Muscle of leg (tissue), 11 donors: Measurements from ENCODE around the gene ELOVL2. TPM values are rescaled to one million over a fixed set of nuclear protein-coding genes. Genes with fewer than 3 reads are reported as not detected.

Experiments
- DNase-seq: peaks from one replicate; pipeline ENCODE4 v3.0.0; 2013
- H3K27ac ChIP-seq: one replicate; pipeline ENCODE4 v1.5.1; 2013; ENCODE audit warnings: mild to moderate bottlenecking, low read length, control low read depth
- H3K27me3 ChIP-seq: one replicate; pipeline ENCODE4 v1.6.1; 2013; ENCODE audit warnings: low read length; ENCODE audit not compliant: control insufficient read depth, insufficient read depth
- H3K36me3 ChIP-seq: one replicate; pipeline ENCODE4 v1.6.1; 2013; ENCODE audit warnings: low read length; ENCODE audit not compliant: control insufficient read depth, insufficient read depth
- H3K4me1 ChIP-seq: one replicate; pipeline ENCODE4 v1.6.1; 2013; ENCODE audit warnings: low read length; ENCODE audit not compliant: control insufficient read depth, insufficient read depth
- H3K4me3 ChIP-seq: one replicate; pipeline ENCODE4 v1.5.1; 2013; ENCODE audit warnings: low read length, control low read depth
- H3K9me3 ChIP-seq: replicated peaks from 2 replicates; pipeline ENCODE4 v1.6.1; 2013; ENCODE audit warnings: low read depth, low read length; ENCODE audit not compliant: control insufficient read depth
- WGBS: methylation state at CpG from one replicate; pipeline ENCODE4 v1.1.5; 2013; ENCODE audit warnings: missing lambda C conversion rate; ENCODE audit not compliant: insufficient coverage; 5-methylcytosine and 5-hydroxymethylcytosine counted together
- polyA plus RNA-seq, 8 donors: library from polyadenylated mRNA; unstranded; fragments of 120-200 nt; gene quantifications; one replicate each; pipeline versions ENCODE4 v1.2.1 to v1.2.3, GENCODE V29; 2013; ENCODE audit warnings: inconsistent platforms in 1 of 8, low replicate concordance in 1 of 8; ENCODE audit not compliant: insufficient read length in 8 of 8, insufficient read depth in 1 of 8
- total RNA-seq: library from RNA; stranded (reverse); fragments of 120-200 nt; gene quantifications from one replicate; pipeline ENCODE4 v1.2.4, GENCODE V29; 2013

ELOVL2 gene
- total and polyA plus RNA-seq, 9 donors: 1.5 to 3.6 (median 2.7) TPM

GRCh38 chr6:11042025-11042749 is 1.9 kb downstream of the ELOVL2 start:
- Histone ChIP-seq H3K27me3 (peaks cover 29% of the 10 kb centered on the region), H3K27ac (no peak overlapping the region), H3K4me3 (no peak overlapping the region), H3K9me3 (peaks cover 3% of the 10 kb centered on the region), H3K4me1 (peaks cover 2% of the 10 kb centered on the region), H3K36me3 (no peaks in the 10 kb centered on the region)
- DNase-seq: no peak
- 53% methylated on average over 10 of the region's 10 CpGs for WGBS

- Histone ChIP-seq H3K27ac (no peak overlapping the region), H3K9me3 (peaks cover 3% of the 10 kb centered on the region), H3K27me3 (peaks cover 25% of the 10 kb centered on the region), H3K36me3 (no peaks in the 10 kb centered on the region), H3K4me3 (no peak overlapping the region), H3K4me1 (peaks cover 2% of the 10 kb centered on the region)
- WGBS: no CpG with 5 or more reads among the region's 3 CpGs
- DNase-seq: no peak
Observed at GRCh38 chr6:11040134-11040533, 4.0 kb downstream of the ELOVL2 start.

- H3K4me1 ChIP-seq: no peaks in the 10 kb centered on the region
- H3K27ac ChIP-seq: no peak overlapping the region
- no peaks in the 10 kb centered on the region for H3K9me3 ChIP-seq
- no peaks in the 10 kb centered on the region for H3K36me3 ChIP-seq
- H3K4me3 ChIP-seq: no peak overlapping the region
- peaks cover 18% of the 10 kb centered on the region for H3K27me3 ChIP-seq
- WGBS: no CpG with 5 or more reads among the region's 1 CpG
- no peak for DNase-seq
Observed at GRCh38 chr6:11039040-11039439, 5.1 kb downstream of the ELOVL2 start.

GRCh38 chr6:11036977-11037430 is 7.1 kb downstream of the ELOVL2 start:
- Histone ChIP-seq H3K4me1 (no peaks in the 10 kb centered on the region), H3K27me3 (peaks cover 5% of the 10 kb centered on the region), H3K4me3 (no peak overlapping the region), H3K27ac (no peak overlapping the region), H3K36me3 (no peaks in the 10 kb centered on the region), H3K9me3 (no peaks in the 10 kb centered on the region)
- WGBS: no CpG with 5 or more reads among the region's 2 CpGs
- no peak for DNase-seq

GRCh38 chr6:11036351-11036740 is 7.8 kb downstream of the ELOVL2 start:
- no peak overlapping the region for H3K4me3 ChIP-seq
- WGBS: 88% methylated on average over 4 of the region's 4 CpGs
- no peaks in the 10 kb centered on the region for H3K9me3 ChIP-seq
- H3K27ac ChIP-seq: no peak overlapping the region
- peaks cover 2% of the 10 kb centered on the region for H3K27me3 ChIP-seq
- no peaks in the 10 kb centered on the region for H3K36me3 ChIP-seq
- no peaks in the 10 kb centered on the region for H3K4me1 ChIP-seq
- DNase-seq: no peak

- Histone ChIP-seq H3K4me1 (no peaks in the 10 kb centered on the region), H3K36me3 (no peaks in the 10 kb centered on the region), H3K4me3 (no peak overlapping the region), H3K9me3 (no peaks in the 10 kb centered on the region), H3K27ac (no peak overlapping the region), H3K27me3 (peaks cover 2% of the 10 kb centered on the region)
- DNase-seq: no peak
- WGBS: no CpG with 5 or more reads among the region's 7 CpGs
Observed at GRCh38 chr6:11035616-11036350, 8.3 kb downstream of the ELOVL2 start.

- H3K9me3 ChIP-seq: no peaks in the 10 kb centered on the region
- DNase-seq: no peak
- no peak overlapping the region for H3K27ac ChIP-seq
- H3K4me1 ChIP-seq: no peaks in the 10 kb centered on the region
- no peaks in the 10 kb centered on the region for H3K36me3 ChIP-seq
- no peaks in the 10 kb centered on the region for H3K27me3 ChIP-seq
- H3K4me3 ChIP-seq: no peak overlapping the region
Observed at GRCh38 chr6:11033825-11034224, 10.3 kb downstream of the ELOVL2 start.

- Histone ChIP-seq H3K27ac (no peak overlapping the region), H3K4me3 (no peak overlapping the region), H3K36me3 (no peaks in the 10 kb centered on the region), H3K27me3 (no peaks in the 10 kb centered on the region), H3K9me3 (no peaks in the 10 kb centered on the region), H3K4me1 (no peaks in the 10 kb centered on the region)
- WGBS: no CpG with 5 or more reads among the region's 4 CpGs
- DNase-seq: no peak
Observed at GRCh38 chr6:11030904-11031303, 13.2 kb downstream of the ELOVL2 start.

GRCh38 chr6:11028959-11029358 is 15.1 kb downstream of the ELOVL2 start:
- Histone ChIP-seq H3K36me3 (no peaks in the 10 kb centered on the region), H3K9me3 (no peaks in the 10 kb centered on the region), H3K27me3 (no peaks in the 10 kb centered on the region), H3K4me1 (no peaks in the 10 kb centered on the region), H3K4me3 (no peak overlapping the region), H3K27ac (no peak overlapping the region)
- 94% methylated on average over 6 of the region's 11 CpGs for WGBS
- no peak for DNase-seq

GRCh38 chr6:11027565-11028110 is 16.5 kb downstream of the ELOVL2 start:
- Histone ChIP-seq H3K27me3 (no peaks in the 10 kb centered on the region), H3K36me3 (no peaks in the 10 kb centered on the region), H3K9me3 (no peaks in the 10 kb centered on the region), H3K4me3 (no peak overlapping the region), H3K4me1 (no peaks in the 10 kb centered on the region), H3K27ac (no peak overlapping the region)
- DNase-seq: no peak
- WGBS: 71% methylated on average over 1 of the region's 4 CpGs
